DND-41 (cell line): ENCODE data around the gene TFEB.

Experiments
- ATAC-seq: fragments of 200-7000 bp; cut with Tn5 transposase; 3 replicates; pipeline ENCODE4 v1.9.1; 2021; ENCODE audit warnings: low read depth; ENCODE audit not compliant: insufficient read depth
- DNase-seq: peaks from one replicate; pipeline ENCODE4 v3.0.0-alpha.2; 2020
- H2AFZ ChIP-seq: 2 replicates; pipeline ENCODE4 v1.6.0; 2012; ENCODE audit warnings: low read depth, low read length
- H3K27ac ChIP-seq: 2 replicates; pipeline ENCODE4 v1.5.1; 2012; ENCODE audit warnings: low read length, inconsistent platforms
- H3K27me3 ChIP-seq: fragments of 200-600 bp; sonication (generic); 2 replicates; pipeline ENCODE4 v1.6.0; 2012; ENCODE audit warnings: low read length, mild to moderate bottlenecking, inconsistent platforms; ENCODE audit not compliant: insufficient read depth, poor library complexity
- H3K36me3 ChIP-seq: 2 replicates; pipeline ENCODE4 v1.5.1; 2012; ENCODE audit warnings: low read length, inconsistent platforms; ENCODE audit not compliant: insufficient read depth
- H3K4me1 ChIP-seq: 2 replicates; pipeline ENCODE4 v1.5.1; 2012; ENCODE audit warnings: mild to moderate bottlenecking, low read length; ENCODE audit not compliant: insufficient read depth
- H3K4me2 ChIP-seq: 2 replicates; pipeline ENCODE4 v1.6.0; 2012; ENCODE audit warnings: mild to moderate bottlenecking, moderate library complexity, low read length, inconsistent platforms; ENCODE audit not compliant: insufficient read depth
- H3K4me3 ChIP-seq, 2 experiments: fragments of 200-600 bp in 1 of 2; shearing (Covaris generic) in 1 of 2; 2 replicates each; pipeline ENCODE4 v1.5.1; 2012 to 2016; ENCODE audit warnings: inconsistent platforms in 2 of 2, low read length in 2 of 2, mild to moderate bottlenecking in 2 of 2, low read depth in 1 of 2, moderate library complexity in 1 of 2
- H3K79me2 ChIP-seq: 2 replicates; pipeline ENCODE4 v1.6.0; 2012; ENCODE audit warnings: low read length, inconsistent platforms; ENCODE audit not compliant: insufficient read depth
- H3K9ac ChIP-seq: 2 replicates; pipeline ENCODE4 v1.6.0; 2012; ENCODE audit warnings: low read depth, mild to moderate bottlenecking, inconsistent platforms, low read length, moderate library complexity
- H3K9me3 ChIP-seq: 2 replicates; pipeline ENCODE4 v1.5.1; 2012; ENCODE audit warnings: low read length, moderate library complexity, mild to moderate bottlenecking, inconsistent platforms; ENCODE audit not compliant: insufficient read depth, severe bottlenecking
- H4K20me1 ChIP-seq: 2 replicates; pipeline ENCODE4 v1.6.0; 2012; ENCODE audit warnings: low read length; ENCODE audit not compliant: insufficient read depth
- CTCF ChIP-seq: IDR thresholded peaks from 2 replicates; pipeline ENCODE4 v1.5.1; 2012; ENCODE audit warnings: borderline replicate concordance, low read length, moderate library complexity, mild to moderate bottlenecking; ENCODE audit not compliant: poor library complexity, severe bottlenecking; ENCODE audit errors: extremely low read depth
- EZH2 ChIP-seq: IDR thresholded peaks from 3 replicates; pipeline ENCODE4 v1.6.1; 2012; ENCODE audit warnings: borderline replicate concordance, low read depth, mild to moderate bottlenecking, moderate library complexity, low read length, inconsistent platforms; ENCODE audit not compliant: severe bottlenecking

TFEB gene

GRCh38 chr6:41732591-41733359 lies 2.6 kb downstream of the TFEB start:
- H2AFZ ChIP-seq: no peak overlapping the region
- peak overlapping the region; percentile 66; the same call in 1 of the 2 replicates for H3K4me2 ChIP-seq
- no peak overlapping the region for H3K27ac ChIP-seq

GRCh38 chr6:41732149-41732548 lies 3.3 kb downstream of the TFEB start:
- no peaks in the 10 kb centered on the region for H3K9me3 ChIP-seq
- TF ChIP-seq CTCF (no peak), EZH2 (no peak)
- ATAC-seq (no peak), DNase-seq (no peak)
- H3K27me3 ChIP-seq: no peaks in the 10 kb centered on the region
- no peaks in the 10 kb centered on the region; the same call in 1 of the 2 replicates for H3K36me3 ChIP-seq
- no peak overlapping the region for H3K9ac ChIP-seq
- no peak overlapping the region for H3K4me2 ChIP-seq
- H3K79me2 ChIP-seq: no peaks in the 10 kb centered on the region
- peaks cover 16% of the 10 kb centered on the region for H4K20me1 ChIP-seq
- H3K4me3 ChIP-seq: no peak overlapping the region
- H2AFZ ChIP-seq: no peak overlapping the region
- no peak overlapping the region for H3K27ac ChIP-seq
- peaks cover 31% of the 10 kb centered on the region for H3K4me1 ChIP-seq

More at GRCh38 chr6:41732591-41733359, 2.6 kb downstream of the TFEB start:
- DNase-seq: no peak
- no peaks in the 10 kb centered on the region for H3K9me3 ChIP-seq
- H4K20me1 ChIP-seq: peaks cover 16% of the 10 kb centered on the region
- TF ChIP-seq EZH2 (no peak), CTCF (no peak)
- H3K9ac ChIP-seq: no peak overlapping the region
- no peak for ATAC-seq
- no peak overlapping the region for H3K4me3 ChIP-seq
- no peaks in the 10 kb centered on the region for H3K27me3 ChIP-seq
- H3K79me2 ChIP-seq: no peaks in the 10 kb centered on the region
- no peaks in the 10 kb centered on the region; the same call in 1 of the 2 replicates for H3K36me3 ChIP-seq
- peaks cover 31% of the 10 kb centered on the region for H3K4me1 ChIP-seq

GRCh38 chr6:41731561-41732086 lies 3.8 kb downstream of the TFEB start:
- TF ChIP-seq CTCF (no peak), EZH2 (no peak)
- Histone ChIP-seq H3K4me3 (no peak overlapping the region), H3K27ac (no peak overlapping the region), H3K36me3 (no peaks in the 10 kb centered on the region; the same call in 1 of the 2 replicates), H2AFZ (no peak overlapping the region), H3K9ac (no peak overlapping the region), H3K4me2 (no peak overlapping the region), H4K20me1 (peaks cover 16% of the 10 kb centered on the region), H3K27me3 (no peaks in the 10 kb centered on the region), H3K79me2 (no peaks in the 10 kb centered on the region), H3K4me1 (peaks cover 31% of the 10 kb centered on the region), H3K9me3 (no peaks in the 10 kb centered on the region)
- ATAC-seq (no peak), DNase-seq (no peak)
